Endodermal cell (in vitro differentiated cells): ENCODE data around the gene NT5E. TPM values are rescaled to one million over a fixed set of nuclear protein-coding genes. Genes with fewer than 3 reads are reported as not detected.

ENCODE experiments used
- DNase-seq: peaks from one replicate; pipeline ENCODE4 v3.0.0-alpha.2; 2017
- H3K27ac ChIP-seq: 2 replicates; pipeline ENCODE4 v1.5.1; 2013; ENCODE audit warnings: mild to moderate bottlenecking, low read depth, low read length, moderate library complexity
- H3K27me3 ChIP-seq: 2 replicates; pipeline ENCODE4 v1.6.1; 2013; ENCODE audit warnings: mild to moderate bottlenecking, low read length, moderate library complexity; ENCODE audit not compliant: insufficient read depth, control insufficient read depth, poor library complexity, severe bottlenecking
- H3K36me3 ChIP-seq: 2 replicates; pipeline ENCODE4 v1.7.0; 2013; ENCODE audit warnings: mild to moderate bottlenecking, low read length, moderate library complexity; ENCODE audit not compliant: control insufficient read depth, insufficient read depth
- H3K4me1 ChIP-seq: one replicate; pipeline ENCODE4 v1.7.0; 2013; ENCODE audit warnings: low read length; ENCODE audit not compliant: control insufficient read depth, insufficient read depth
- H3K4me3 ChIP-seq: 2 replicates; pipeline ENCODE4 v1.5.1; 2013; ENCODE audit warnings: mild to moderate bottlenecking, low read length, moderate library complexity
- H3K9ac ChIP-seq: 2 replicates; pipeline ENCODE4 v1.6.1; 2013; ENCODE audit warnings: mild to moderate bottlenecking, low read length, moderate library complexity; ENCODE audit not compliant: poor library complexity, severe bottlenecking; ENCODE audit errors: extremely low read depth
- H3K9me3 ChIP-seq: 2 replicates; pipeline ENCODE4 v1.6.1; 2013; ENCODE audit warnings: mild to moderate bottlenecking, low read length, moderate library complexity; ENCODE audit not compliant: control insufficient read depth
- H3K27ac Mint-ChIP-seq: 2 replicates; pipeline ENCODE4 v1.8.0; 2020; ENCODE audit warnings: mixed read lengths
- H3K27me3 Mint-ChIP-seq: 2 replicates; pipeline ENCODE4 v1.8.0; 2021; ENCODE audit warnings: mild to moderate bottlenecking, mixed read lengths; ENCODE audit not compliant: insufficient read depth
- H3K36me3 Mint-ChIP-seq: 2 replicates; pipeline ENCODE4 v1.8.0; 2020; ENCODE audit warnings: low read depth, mixed read lengths
- H3K4me1 Mint-ChIP-seq: 2 replicates; pipeline ENCODE4 v1.8.0; 2020; ENCODE audit warnings: mixed read lengths
- H3K4me3 Mint-ChIP-seq: 2 replicates; pipeline ENCODE4 v1.8.0; 2020; ENCODE audit warnings: mild to moderate bottlenecking, moderate library complexity, mixed read lengths
- H3K9me3 Mint-ChIP-seq: 2 replicates; pipeline ENCODE4 v1.8.0; 2020; ENCODE audit warnings: mild to moderate bottlenecking, mixed read lengths
- CTCF ChIP-seq: fragments of 200-600 bp; sonication (generic); conservative IDR thresholded peaks from 2 replicates; pipeline ENCODE4 v1.5.0; 2021; ENCODE audit warnings: antibody characterized with exemption, mild to moderate bottlenecking
- WGBS, 2 experiments: methylation state at CpG; one replicate each; pipeline versions ENCODE4 v1.1.5 to v1.1.7; 2013; ENCODE audit warnings: missing lambda C conversion rate in 2 of 2, mixed read lengths in 1 of 2; ENCODE audit not compliant: insufficient coverage in 1 of 2, insufficient read length in 1 of 2; 5-methylcytosine and 5-hydroxymethylcytosine counted together
- total RNA-seq, 2 donors: library from RNA; stranded (reverse); fragmentation: NEBNext Ultra II Directional in 1 of 2; extraction: Animal tissue kit (Norgen Biotek cat#: 25700) in 1 of 2; gene quantifications; 2 replicates in 1 of 2; 3 replicates in 1 of 2; pipeline ENCODE4 v1.2.1, GENCODE V29; 2021

Gene NT5E
- total RNA-seq, 2 donors from 2014 or later, result 0.33 to 0.75 TPM

GRCh38 chr6:85455471-85456026 is 5.7 kb downstream of the NT5E start:
- TF ChIP-seq CTCF, result no peak
- Mint-ChIP-seq H3K4me3 (no peak overlapping the region), H3K36me3 (no peaks in the 10 kb centered on the region), H3K4me1 (peaks cover 44% of the 10 kb centered on the region), H3K27me3 (peaks cover 55% of the 10 kb centered on the region), H3K27ac (no peak overlapping the region), H3K9me3 (no peaks in the 10 kb centered on the region)
- H3K36me3 ChIP-seq, result no peaks in the 10 kb centered on the region
- no peaks in the 10 kb centered on the region for H3K4me1 ChIP-seq
- H3K4me3 ChIP-seq, result no peak overlapping the region
- 93% methylated on average over 3 of the region's 3 CpGs; no CpG with 5 or more reads in 1 of the 2 experiments for WGBS, 2 experiments
- DNase-seq, result no peak
- H3K27ac ChIP-seq, result no peak overlapping the region
- H3K9ac ChIP-seq, result no peak overlapping the region
- H3K27me3 ChIP-seq, result peaks cover 42% of the 10 kb centered on the region
- no peaks in the 10 kb centered on the region for H3K9me3 ChIP-seq

- no peak for TF ChIP-seq CTCF
- Mint-ChIP-seq H3K27me3 (peaks cover 43% of the 10 kb centered on the region), H3K27ac (no peak overlapping the region), H3K4me3 (no peak overlapping the region), H3K9me3 (no peaks in the 10 kb centered on the region), H3K4me1 (peaks cover 34% of the 10 kb centered on the region), H3K36me3 (no peaks in the 10 kb centered on the region)
- H3K27me3 ChIP-seq, result peaks cover 30% of the 10 kb centered on the region
- WGBS, 2 experiments, result 94 to 97% methylated on average over 3 to 4 of the region's 4 CpGs
- DNase-seq, result peak; percentile 29
- H3K27ac ChIP-seq, result no peak overlapping the region
- no peak overlapping the region for H3K4me3 ChIP-seq
- H3K9ac ChIP-seq, result no peak overlapping the region
- no peaks in the 10 kb centered on the region for H3K9me3 ChIP-seq
- no peaks in the 10 kb centered on the region for H3K4me1 ChIP-seq
- H3K36me3 ChIP-seq, result no peaks in the 10 kb centered on the region
Observed at GRCh38 chr6:85456782-85457181, 6.9 kb downstream of the NT5E start.

- Mint-ChIP-seq H3K36me3 (no peaks in the 10 kb centered on the region), H3K9me3 (no peaks in the 10 kb centered on the region), H3K4me1 (peaks cover 25% of the 10 kb centered on the region), H3K4me3 (no peak overlapping the region), H3K27ac (no peak overlapping the region), H3K27me3 (peaks cover 29% of the 10 kb centered on the region)
- WGBS, 2 experiments, result 0 to 35% methylated on average over 1 to 2 of the region's 2 CpGs
- no peak overlapping the region for H3K9ac ChIP-seq
- H3K27ac ChIP-seq, result no peak overlapping the region
- H3K27me3 ChIP-seq, result peaks cover 18% of the 10 kb centered on the region
- H3K4me3 ChIP-seq, result no peak overlapping the region
- DNase-seq, result peak; percentile 44
- no peaks in the 10 kb centered on the region for H3K4me1 ChIP-seq
- no peaks in the 10 kb centered on the region for H3K36me3 ChIP-seq
- H3K9me3 ChIP-seq, result no peaks in the 10 kb centered on the region
- TF ChIP-seq CTCF, result no peak
Observed at GRCh38 chr6:85458184-85458583, 8.3 kb downstream of the NT5E start.
